HL-60 (cell line): Measurements from ENCODE around the gene RAVER1.
A peak's percentile ranks its signal among the peaks of the same experiment; 100 is the strongest.

Experiments
- DNase-seq, 2 experiments: peaks; one replicate each; pipeline ENCODE4 v3.0.0-alpha.2; 2010 to 2020; ENCODE audit warnings: low read depth in 1 of 2, low spot score in 1 of 2
- H3K27ac ChIP-seq: fragments of 250-450 bp; sonication (Bioruptor Pico); replicated peaks from 2 replicates; pipeline ENCODE4 v1.5.1; 2020; ENCODE audit warnings: mild to moderate bottlenecking, moderate library complexity
- H3K27me3 ChIP-seq: fragments of 250-450 bp; sonication (Bioruptor Pico); 2 replicates; pipeline ENCODE4 v1.5.1; 2021; ENCODE audit warnings: mild to moderate bottlenecking, moderate library complexity; ENCODE audit not compliant: insufficient read depth, poor library complexity, severe bottlenecking
- H3K4me3 ChIP-seq: replicated peaks from 2 replicates; pipeline ENCODE4 v1.5.1; 2011; ENCODE audit warnings: mild to moderate bottlenecking, control low read depth, low read length; ENCODE audit not compliant: insufficient read depth
- CTCF ChIP-seq: IDR thresholded peaks from one replicate; pipeline ENCODE4 v1.5.1; 2011; ENCODE audit warnings: low read length, control low read depth, inconsistent platforms; ENCODE audit not compliant: insufficient read depth
- GABPA ChIP-seq: IDR thresholded peaks from 2 replicates; pipeline ENCODE4 v1.6.1; 2012; ENCODE audit warnings: low read depth
- POLR2AphosphoS5 ChIP-seq: IDR thresholded peaks from 2 replicates; pipeline ENCODE4 v1.6.1; 2012; ENCODE audit warnings: low read depth
- REST ChIP-seq: IDR thresholded peaks from 2 replicates; pipeline ENCODE4 v1.6.1; 2012; ENCODE audit warnings: low read depth; ENCODE audit not compliant: insufficient replicate concordance
- SPI1 ChIP-seq: IDR thresholded peaks from 2 replicates; pipeline ENCODE4 v1.6.1; 2012; ENCODE audit warnings: low read depth, mild to moderate bottlenecking, borderline replicate concordance

RAVER1 gene

GRCh38 chr19:10291554-10292205, 41.6 kb downstream of the RAVER1 start:
- no peak overlapping the region for H3K27ac ChIP-seq
- TF ChIP-seq POLR2AphosphoS5 = no peak
- no peak for TF ChIP-seq GABPA
- TF ChIP-seq SPI1 = no peak
- no peak for TF ChIP-seq REST
- H3K4me3 ChIP-seq = peak overlapping the region; percentile 33
- H3K27me3 ChIP-seq = peaks cover 66% of the 10 kb centered on the region
- DNase-seq = no peak

GRCh38 chr19:10290876-10291553, 42.3 kb downstream of the RAVER1 start:
- peak overlapping the region; percentile 33 for H3K4me3 ChIP-seq
- H3K27ac ChIP-seq = no peak overlapping the region
- DNase-seq = peak in 1 of 2 experiments; percentile 29
- peaks cover 66% of the 10 kb centered on the region for H3K27me3 ChIP-seq
- TF ChIP-seq GABPA (no peak), POLR2AphosphoS5 (no peak), REST (no peak), SPI1 (no peak), CTCF (no peak)

GRCh38 chr19:10290357-10290875, 42.9 kb downstream of the RAVER1 start:
- DNase-seq = no peak
- no peak overlapping the region for H3K27ac ChIP-seq
- H3K27me3 ChIP-seq = peaks cover 60% of the 10 kb centered on the region
- H3K4me3 ChIP-seq = peak overlapping the region; percentile 33; the same call in 1 of the 2 replicates
- TF ChIP-seq CTCF = no peak

- DNase-seq = no peak
- Histone ChIP-seq H3K27ac (no peak within 1 kb of the TSS), H3K27me3 (peaks cover 55% of the 10 kb centered on the region), H3K4me3 (peak within 1 kb of the TSS; percentile 33)
- TF ChIP-seq CTCF (no peak), POLR2AphosphoS5 (no peak), REST (no peak), GABPA (no peak), SPI1 (no peak)
These were observed 43.4 kb downstream of the RAVER1 start, which contains the start of gene ICAM5 for GRCh38 chr19:10289836-10290356. TSS of gene ICAM5 (plus strand) at chr19:10289952. CDS start at chr19:10290044, 92 bp downstream.
